Measurements from ENCODE around the gene KCNA10.
"Not testable (repeated sequence)": the region's sequence is repeated elsewhere in the genome, so short reads cannot be mapped to it uniquely, and the experiment has no call there.

Gene KCNA10

DNA sequence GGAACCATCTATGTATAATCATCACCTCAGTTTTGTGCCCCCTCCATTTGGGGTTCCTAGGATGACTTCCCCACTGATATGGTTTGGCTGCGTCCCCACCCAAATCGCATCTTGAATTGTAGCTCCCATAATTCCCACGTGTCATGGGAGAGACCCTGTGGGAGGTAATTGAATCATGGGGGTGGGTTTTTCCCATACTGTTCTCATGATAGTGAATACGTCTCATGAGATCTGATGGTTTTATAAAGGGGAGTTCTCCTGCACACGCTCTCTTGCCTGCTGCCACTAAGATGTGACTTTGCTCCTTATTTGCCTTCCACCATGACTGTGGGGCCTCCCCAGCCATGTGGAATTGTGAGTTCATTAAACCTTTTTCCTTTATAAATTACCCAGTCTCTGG is 8.1 kb downstream of the KCNA10 start:
- H3K9me3 ChIP-seq (ENCODE audit: low read length); H3K9ac ChIP-seq (ENCODE audit: low read length); H3K27ac ChIP-seq (ENCODE audit: low read depth, low read length); H3K27me3 ChIP-seq (ENCODE audit: control insufficient read depth in 1 of 2, insufficient read depth in 2 of 2, low read length in 2 of 2); H3K4me3 ChIP-seq (ENCODE audit: low read depth in 1 of 2, low read length in 2 of 2); H3K4me1 ChIP-seq (ENCODE audit: insufficient read depth, low read length); H3K36me3 ChIP-seq (ENCODE audit: insufficient read depth, low read length): not testable (repeated sequence)

DNA sequence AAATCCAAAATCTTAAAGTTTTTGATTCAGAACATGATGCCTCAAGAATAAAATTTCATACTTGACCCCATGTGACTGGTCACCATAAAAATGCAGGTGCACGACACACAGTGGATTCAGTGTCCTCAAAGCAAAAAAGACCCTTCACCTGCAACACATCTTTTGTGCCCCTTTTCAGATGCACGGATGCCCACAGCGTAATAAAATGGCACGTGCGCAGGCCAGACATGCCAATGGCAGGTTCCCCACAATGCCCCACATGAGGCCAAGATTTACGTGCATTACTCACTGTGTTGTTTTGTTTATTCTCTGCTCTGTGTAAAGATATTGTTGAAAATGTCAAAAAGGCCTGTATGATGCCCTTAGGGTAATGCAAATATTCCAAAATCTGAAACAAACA is 9.3 kb downstream of the KCNA10 start:
- Histone ChIP-seq H3K4me1 (ENCODE audit: insufficient read depth, low read length) (no peaks in the 10 kb centered on the region), H3K4me3 (ENCODE audit: low read depth in 1 of 2, low read length in 2 of 2) (no peak overlapping the region), H3K36me3 (ENCODE audit: insufficient read depth, low read length) (no peaks in the 10 kb centered on the region), H3K27me3 (ENCODE audit: control insufficient read depth in 1 of 2, insufficient read depth in 2 of 2, low read length in 2 of 2) (no peaks in the 10 kb centered on the region), H3K27ac (ENCODE audit: low read depth, low read length) (no peak overlapping the region), H3K9me3 (ENCODE audit: low read length) (no peaks in the 10 kb centered on the region), H3K9ac (ENCODE audit: low read length) (no peak overlapping the region)

DNA sequence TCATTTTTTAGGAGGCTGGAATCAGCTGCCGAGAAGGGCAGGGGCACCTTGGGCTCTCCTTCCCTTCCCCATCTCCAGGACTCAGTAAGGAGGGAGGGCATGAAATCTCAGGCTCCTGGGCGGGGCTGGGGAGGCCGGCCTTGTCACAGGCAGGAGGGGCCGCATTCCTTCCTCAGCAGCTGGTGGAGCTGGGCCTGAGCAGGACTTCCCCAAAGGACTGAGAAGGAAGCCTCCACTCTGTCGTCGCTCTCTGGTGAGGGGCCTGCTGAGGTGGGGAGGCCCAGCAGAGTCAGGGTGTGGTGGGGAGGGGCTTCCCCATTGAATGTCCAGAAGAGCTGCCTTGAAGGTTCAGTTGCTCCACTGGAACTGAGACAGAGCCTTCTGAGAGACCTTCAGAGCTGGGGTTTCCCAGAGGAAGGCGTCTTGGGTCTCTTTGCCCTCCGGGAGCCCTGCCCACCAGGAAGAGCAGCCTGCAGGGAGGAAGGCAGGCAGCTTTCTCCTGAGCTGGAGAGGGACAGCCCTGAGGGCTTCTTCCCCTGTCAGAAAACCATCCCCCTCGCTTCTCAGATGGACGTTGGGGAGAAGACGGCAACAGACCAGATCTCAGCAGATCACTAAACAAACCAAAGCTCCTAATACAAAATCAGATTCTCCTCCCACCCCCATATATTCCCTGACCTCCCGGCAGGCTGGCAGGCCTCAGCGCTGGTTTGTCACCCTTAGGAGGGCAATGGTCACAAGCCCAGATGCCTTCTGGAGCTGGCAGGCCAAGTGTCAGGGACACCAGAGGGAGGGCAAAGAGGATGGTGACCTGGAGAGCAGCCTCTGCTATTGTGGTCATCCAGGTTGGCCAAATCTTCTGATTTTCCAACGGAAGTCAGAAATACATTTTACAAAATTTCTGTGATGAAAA is 10.7 kb downstream of the KCNA10 start:
- Histone ChIP-seq H3K27ac (ENCODE audit: low read depth, low read length) (no peak overlapping the region), H3K4me3 (ENCODE audit: low read depth in 1 of 2, low read length in 2 of 2) (no peak overlapping the region)

DNA sequence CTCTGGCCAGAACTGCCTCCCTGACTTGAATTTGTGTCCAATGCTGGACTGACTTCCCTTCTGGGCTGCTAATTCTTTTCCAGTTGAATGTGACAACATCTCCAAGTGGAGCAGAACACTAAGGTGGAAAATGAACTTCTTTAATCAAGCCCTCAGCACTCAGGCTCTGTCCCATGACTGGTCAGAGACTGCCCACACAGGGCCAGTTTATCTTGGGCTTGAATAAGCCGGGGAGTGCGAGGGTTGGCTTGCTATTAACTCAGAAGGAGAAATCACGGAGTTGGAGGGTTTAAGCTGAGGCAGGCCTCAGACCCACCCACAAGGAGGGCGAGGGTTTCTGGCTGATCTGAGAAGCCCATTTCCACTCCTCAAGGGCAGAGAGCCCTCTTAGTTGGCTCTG is 12.4 kb downstream of the KCNA10 start:
- Histone ChIP-seq H3K9me3 (ENCODE audit: low read length) (no peaks in the 10 kb centered on the region), H3K27ac (ENCODE audit: low read depth, low read length) (no peak overlapping the region), H3K4me1 (ENCODE audit: insufficient read depth, low read length) (no peaks in the 10 kb centered on the region), H3K36me3 (ENCODE audit: insufficient read depth, low read length) (no peaks in the 10 kb centered on the region), H3K4me3 (ENCODE audit: low read depth in 1 of 2, low read length in 2 of 2) (no peak overlapping the region), H3K27me3 (ENCODE audit: control insufficient read depth in 1 of 2, insufficient read depth in 2 of 2, low read length in 2 of 2) (no peaks in the 10 kb centered on the region), H3K9ac (ENCODE audit: low read length) (no peak overlapping the region)

More for the DNA sequence above, 10.7 kb downstream of the KCNA10 start:
- Histone ChIP-seq H3K9ac (ENCODE audit: low read length) (no peak overlapping the region), H3K36me3 (ENCODE audit: insufficient read depth, low read length) (no peaks in the 10 kb centered on the region), H3K4me1 (ENCODE audit: insufficient read depth, low read length) (no peaks in the 10 kb centered on the region), H3K9me3 (ENCODE audit: low read length) (no peaks in the 10 kb centered on the region), H3K27me3 (ENCODE audit: control insufficient read depth in 1 of 2, insufficient read depth in 2 of 2, low read length in 2 of 2) (no peaks in the 10 kb centered on the region)

DNA sequence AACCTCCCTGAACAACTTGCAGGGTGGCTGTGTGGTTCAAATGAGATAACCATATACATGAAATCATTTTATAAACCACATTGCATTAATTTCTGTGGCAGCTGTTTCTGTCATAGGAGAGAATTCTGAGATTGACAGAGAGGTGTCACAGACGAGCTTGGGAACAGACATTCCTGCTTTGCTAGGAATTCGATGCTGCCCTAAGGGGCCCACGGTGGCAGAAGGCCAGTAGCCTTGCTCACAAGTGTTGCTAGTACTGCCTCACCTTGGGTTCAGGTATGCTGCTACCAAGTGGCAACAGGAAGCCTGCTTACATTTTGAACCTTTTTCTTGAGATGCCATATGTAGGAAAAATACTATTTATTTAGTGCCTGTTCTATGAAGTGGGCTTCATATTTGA is 13.4 kb downstream of the KCNA10 start:
- H3K36me3 ChIP-seq (ENCODE audit: insufficient read depth, low read length): no peaks in the 10 kb centered on the region
- no peaks in the 10 kb centered on the region for H3K27me3 ChIP-seq (ENCODE audit: control insufficient read depth in 1 of 2, insufficient read depth in 2 of 2, low read length in 2 of 2)
- no peaks in the 10 kb centered on the region for H3K4me1 ChIP-seq (ENCODE audit: insufficient read depth, low read length)
- H3K27ac ChIP-seq (ENCODE audit: low read depth, low read length): no peak overlapping the region
- H3K4me3 ChIP-seq (ENCODE audit: low read depth in 1 of 2, low read length in 2 of 2): no peak overlapping the region
- H3K9ac ChIP-seq (ENCODE audit: low read length): no peak overlapping the region
- H3K9me3 ChIP-seq (ENCODE audit: low read length): no peaks in the 10 kb centered on the region

DNA sequence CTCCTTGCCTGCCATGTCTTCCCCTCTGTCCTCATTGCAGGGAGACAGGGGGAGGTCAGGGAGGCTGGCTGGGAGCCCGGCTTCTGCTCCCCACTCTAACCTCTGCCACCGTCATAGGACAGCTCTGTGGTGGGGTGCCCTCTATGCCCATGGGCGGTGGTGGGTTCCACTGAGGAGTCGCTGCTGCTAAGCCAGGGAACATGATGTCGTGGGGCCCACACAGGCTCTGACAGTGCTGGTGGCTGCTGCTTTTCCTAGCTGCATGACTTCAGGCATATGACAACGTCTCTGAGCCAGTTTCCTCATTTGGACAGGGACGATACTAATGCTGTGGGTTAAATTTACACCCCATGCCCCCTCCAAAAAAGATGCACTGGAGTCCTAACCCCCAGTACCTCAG is 14.7 kb downstream of the KCNA10 start:
- no peaks in the 10 kb centered on the region for H3K4me1 ChIP-seq (ENCODE audit: insufficient read depth, low read length)
- H3K9me3 ChIP-seq (ENCODE audit: low read length): no peaks in the 10 kb centered on the region
- no peaks in the 10 kb centered on the region for H3K27me3 ChIP-seq (ENCODE audit: control insufficient read depth in 1 of 2, insufficient read depth in 2 of 2, low read length in 2 of 2)

DNA sequence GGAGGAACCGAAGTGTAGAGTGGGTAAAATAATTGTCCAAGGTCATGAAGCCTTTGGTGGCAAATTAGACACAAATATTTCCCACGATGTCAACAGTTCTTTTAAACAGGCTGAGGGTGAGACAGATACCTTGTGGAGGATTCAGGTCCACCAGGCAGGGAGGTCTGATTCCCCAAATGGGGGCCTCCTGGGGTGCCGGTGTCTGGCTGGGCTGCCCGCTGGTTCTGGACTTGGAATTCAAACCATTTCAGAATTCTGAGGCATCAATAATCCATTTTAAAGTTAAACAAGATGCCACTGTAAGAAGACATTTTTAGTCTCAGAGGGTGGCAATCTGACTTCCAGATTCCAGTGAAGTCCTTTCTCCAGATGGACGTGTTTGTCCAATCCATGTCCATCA is 15.5 kb downstream of the KCNA10 start:
- no peak overlapping the region for H3K4me3 ChIP-seq (ENCODE audit: low read depth in 1 of 2, low read length in 2 of 2)
- H3K9me3 ChIP-seq (ENCODE audit: low read length): no peaks in the 10 kb centered on the region
- H3K27me3 ChIP-seq (ENCODE audit: control insufficient read depth in 1 of 2, insufficient read depth in 2 of 2, low read length in 2 of 2): no peaks in the 10 kb centered on the region
- no peaks in the 10 kb centered on the region for H3K36me3 ChIP-seq (ENCODE audit: insufficient read depth, low read length)
- no peaks in the 10 kb centered on the region for H3K4me1 ChIP-seq (ENCODE audit: insufficient read depth, low read length)
- H3K27ac ChIP-seq (ENCODE audit: low read depth, low read length): no peak overlapping the region
- no peak overlapping the region for H3K9ac ChIP-seq (ENCODE audit: low read length)

More for the DNA sequence above, 14.7 kb downstream of the KCNA10 start:
- Histone ChIP-seq H3K36me3 (ENCODE audit: insufficient read depth, low read length) (no peaks in the 10 kb centered on the region), H3K27ac (ENCODE audit: low read depth, low read length) (no peak overlapping the region), H3K9ac (ENCODE audit: low read length) (no peak overlapping the region), H3K4me3 (ENCODE audit: low read depth in 1 of 2, low read length in 2 of 2) (no peak overlapping the region)

DNA sequence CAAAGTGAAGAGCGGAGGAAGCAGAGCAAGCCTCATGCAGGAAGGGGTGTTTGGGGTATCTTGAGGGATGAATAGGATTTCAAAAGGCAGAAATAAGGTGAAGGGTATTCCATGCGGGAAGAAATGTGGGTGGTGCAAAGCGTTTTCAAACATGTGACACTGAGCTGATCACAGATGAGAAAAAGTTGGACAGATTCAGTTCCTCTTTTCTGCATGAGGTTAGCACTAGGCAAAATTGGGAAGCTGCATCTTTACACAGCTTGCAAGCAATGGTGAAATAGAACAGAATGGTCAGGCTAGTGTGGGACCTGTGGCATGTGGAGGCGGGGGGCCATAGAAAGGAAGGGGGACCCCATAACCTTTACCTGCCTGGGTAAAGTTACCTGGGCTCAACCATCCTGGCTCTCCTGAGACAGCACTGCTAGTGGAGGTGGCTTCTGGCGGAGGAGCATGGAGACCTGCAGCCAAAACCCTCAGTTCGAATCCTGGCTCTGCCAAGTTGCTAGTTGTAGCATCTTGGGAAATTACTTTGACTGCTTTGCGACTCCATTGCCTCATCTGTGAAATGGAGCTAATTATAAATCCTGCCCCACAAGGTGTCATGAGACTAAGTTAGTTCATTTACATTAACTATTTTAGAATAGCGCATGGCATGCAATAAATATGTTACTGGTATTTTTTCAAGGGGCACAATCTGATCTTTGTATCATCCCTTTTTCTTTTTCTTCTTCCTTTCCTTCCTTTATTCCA is 16.4 kb downstream of the KCNA10 start:
- Histone ChIP-seq H3K9ac (ENCODE audit: low read length) (no peak overlapping the region), H3K27ac (ENCODE audit: low read depth, low read length) (no peak overlapping the region)

DNA sequence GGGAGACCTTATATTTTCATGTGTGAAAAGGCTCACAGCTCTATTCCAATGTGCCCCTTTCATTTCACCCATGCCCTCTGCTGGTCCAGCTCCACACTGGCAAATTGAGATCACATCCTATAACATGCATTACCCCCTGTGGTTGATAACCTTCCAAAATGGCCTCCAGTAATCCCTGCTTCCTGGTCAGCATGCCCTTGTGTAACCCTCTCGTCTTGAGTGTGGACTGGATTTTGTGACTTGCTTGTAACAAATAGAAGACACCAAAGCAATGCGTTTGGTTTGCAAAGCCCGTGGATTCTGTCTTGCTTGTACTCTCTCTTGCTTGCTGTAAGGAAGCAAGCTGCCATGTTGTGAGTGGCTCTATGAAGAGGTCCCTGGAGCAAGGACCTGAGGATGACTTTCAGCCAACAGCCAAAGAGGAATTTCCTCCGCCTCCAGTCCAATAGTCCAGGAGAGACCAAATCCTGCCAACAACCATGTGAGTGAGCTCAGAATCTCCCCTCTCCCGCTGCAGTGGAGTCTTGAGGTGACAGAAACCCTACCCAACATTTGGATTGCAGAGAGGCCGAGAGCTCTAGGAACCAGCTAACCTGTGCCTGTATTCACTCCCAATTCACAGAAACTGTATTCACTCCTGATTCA is 17.4 kb downstream of the KCNA10 start:
- Histone ChIP-seq H3K4me3 (ENCODE audit: low read depth in 1 of 2, low read length in 2 of 2) (no peak overlapping the region), H3K27ac (ENCODE audit: low read depth, low read length) (no peak overlapping the region), H3K36me3 (ENCODE audit: insufficient read depth, low read length) (no peaks in the 10 kb centered on the region), H3K4me1 (ENCODE audit: insufficient read depth, low read length) (no peaks in the 10 kb centered on the region), H3K27me3 (ENCODE audit: control insufficient read depth in 1 of 2, insufficient read depth in 2 of 2, low read length in 2 of 2) (no peaks in the 10 kb centered on the region), H3K9me3 (ENCODE audit: low read length) (no peaks in the 10 kb centered on the region), H3K9ac (ENCODE audit: low read length) (no peak overlapping the region)

More for the DNA sequence above, 16.4 kb downstream of the KCNA10 start:
- Histone ChIP-seq H3K36me3 (ENCODE audit: insufficient read depth, low read length) (no peaks in the 10 kb centered on the region), H3K9me3 (ENCODE audit: low read length) (no peaks in the 10 kb centered on the region), H3K4me3 (ENCODE audit: low read depth in 1 of 2, low read length in 2 of 2) (no peak overlapping the region), H3K27me3 (ENCODE audit: control insufficient read depth in 1 of 2, insufficient read depth in 2 of 2, low read length in 2 of 2) (no peaks in the 10 kb centered on the region), H3K4me1 (ENCODE audit: insufficient read depth, low read length) (no peaks in the 10 kb centered on the region)

DNA sequence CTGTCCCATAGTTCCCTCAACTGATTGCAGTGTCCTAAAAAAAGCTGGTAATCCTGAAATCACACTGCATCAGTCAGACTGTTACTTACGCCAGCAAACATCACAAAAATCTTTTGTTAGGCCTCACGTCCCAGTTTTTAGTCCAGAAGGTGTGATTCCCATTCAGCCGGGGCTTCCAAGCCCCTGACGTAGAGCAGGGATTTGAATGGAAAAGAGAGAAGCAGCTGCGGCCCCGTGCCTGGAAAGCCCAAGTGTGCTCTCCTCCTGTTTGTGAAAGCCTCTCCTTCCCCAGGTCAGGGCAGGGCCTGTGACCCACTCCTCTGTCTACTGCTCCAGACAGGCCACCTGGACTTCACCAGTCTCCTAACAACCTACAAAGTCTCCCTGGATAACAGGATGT is 20.7 kb downstream of the KCNA10 start:
- no peak overlapping the region for H3K9ac ChIP-seq (ENCODE audit: low read length)
- no peak overlapping the region for H3K27ac ChIP-seq (ENCODE audit: low read depth, low read length)
- H3K9me3 ChIP-seq (ENCODE audit: low read length): no peaks in the 10 kb centered on the region
- H3K27me3 ChIP-seq (ENCODE audit: control insufficient read depth in 1 of 2, insufficient read depth in 2 of 2, low read length in 2 of 2): no peaks in the 10 kb centered on the region
- H3K4me1 ChIP-seq (ENCODE audit: insufficient read depth, low read length): no peaks in the 10 kb centered on the region
- H3K4me3 ChIP-seq (ENCODE audit: low read depth in 1 of 2, low read length in 2 of 2): no peak overlapping the region
- no peaks in the 10 kb centered on the region for H3K36me3 ChIP-seq (ENCODE audit: insufficient read depth, low read length)

DNA sequence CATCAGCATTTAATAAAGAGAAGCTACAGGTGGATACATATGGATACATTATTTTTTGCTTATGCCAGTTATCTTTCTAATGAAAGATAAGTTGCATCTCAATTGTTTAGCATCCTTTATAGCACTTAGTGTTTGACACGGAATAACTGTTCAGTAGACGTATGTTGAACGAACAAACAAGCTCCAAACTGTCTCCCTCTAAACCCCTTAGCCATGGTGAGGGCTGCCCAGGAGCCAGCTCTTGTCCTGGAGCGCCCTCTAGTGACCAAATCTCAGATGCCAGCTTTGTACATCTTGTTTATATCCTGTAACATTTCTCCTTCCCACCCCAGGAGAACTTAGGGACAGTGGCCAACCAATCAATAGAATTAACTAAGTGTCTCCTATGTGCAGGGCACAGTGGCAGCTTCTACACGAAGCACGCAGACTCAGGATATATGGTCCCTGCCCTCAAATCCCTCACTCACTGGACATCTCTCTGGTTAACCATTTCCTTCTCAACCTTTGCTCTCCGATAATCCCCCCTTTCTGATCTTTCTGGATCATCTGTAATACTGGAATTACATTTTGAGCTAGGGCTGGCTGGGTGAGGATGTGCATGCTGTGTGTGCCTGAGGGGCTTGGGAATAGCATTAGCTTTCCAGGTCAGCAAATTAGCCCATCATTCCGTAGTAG is 22.9 kb downstream of the KCNA10 start:
- Histone ChIP-seq H3K9ac (ENCODE audit: low read length) (no peak overlapping the region), H3K9me3 (ENCODE audit: low read length) (no peaks in the 10 kb centered on the region), H3K4me3 (ENCODE audit: low read depth in 1 of 2, low read length in 2 of 2) (no peak overlapping the region)

More for the DNA sequence above, 22.9 kb downstream of the KCNA10 start:
- H3K27ac ChIP-seq (ENCODE audit: low read depth, low read length): no peak overlapping the region
- H3K27me3 ChIP-seq (ENCODE audit: control insufficient read depth in 1 of 2, insufficient read depth in 2 of 2, low read length in 2 of 2): no peaks in the 10 kb centered on the region
- no peaks in the 10 kb centered on the region for H3K36me3 ChIP-seq (ENCODE audit: insufficient read depth, low read length)
- H3K4me1 ChIP-seq (ENCODE audit: insufficient read depth, low read length): no peaks in the 10 kb centered on the region
